ENCODE data around the gene AQP6. TPM values are rescaled to one million over a fixed set of nuclear protein-coding genes. Genes with fewer than 3 reads are reported as not detected.

AQP6 gene
- total and polyA plus RNA-seq, 10 of the 15 experiments (the other 5 are each of a cell fraction or from before 2014, with no cell fraction given), result not detected

- H3K4me3 ChIP-seq, result no peak overlapping the region
- no peak for TF ChIP-seq EED (IDR thresholded peaks at IDR 0.05; ENCODE audit: low read depth)
- TF ChIP-seq NR2C2 (IDR thresholded peaks at IDR 0.05; ENCODE audit: borderline replicate concordance, control insufficient read depth, insufficient read length, low read depth), result no peak
- no peak for TF ChIP-seq ESRRA (IDR thresholded peaks at IDR 0.05; ENCODE audit: low read length)
- TF ChIP-seq ETV6 (conservative IDR thresholded peaks at IDR 0.05 in 1 of 2, IDR thresholded peaks at IDR 0.05 in 1 of 2; ENCODE audit: borderline replicate concordance in 1 of 2, low read depth in 1 of 2), result no peak
- TF ChIP-seq JUND (IDR thresholded peaks at IDR 0.05; ENCODE audit: low read depth, low read length), result no peak
- no peak for TF ChIP-seq PBX3 (IDR thresholded peaks at IDR 0.05; ENCODE audit: insufficient replicate concordance, low read depth, low read length)
- no peak for TF ChIP-seq NR2C1 (IDR thresholded peaks at IDR 0.05)
- no peak for TF ChIP-seq BMI1 (IDR thresholded peaks at IDR 0.05; ENCODE audit: borderline replicate concordance)
- no peak overlapping the region for H3K4me2 ChIP-seq (ENCODE audit: control insufficient read depth, insufficient read depth)
- BruUV-seq (replicated peaks), result no TSS peak
- H2AFZ ChIP-seq (ENCODE audit: control insufficient read depth, low read depth, low read length), result no peak overlapping the region
- no peaks in the 10 kb centered on the region for H3K27me3 ChIP-seq (replicated peaks in 1 of 2; ENCODE audit: control insufficient read depth in 2 of 2, insufficient read depth in 2 of 2, low read length in 1 of 2)
- H3K9ac ChIP-seq (ENCODE audit: control insufficient read depth, insufficient read depth, low read length), result no peak overlapping the region
- FAIRE-seq, result no peak
- no peaks in the 10 kb centered on the region for H3K9me3 ChIP-seq (replicated peaks; ENCODE audit: control insufficient read depth, insufficient read depth, low read length)
- in situ Hi-C loops (cut with MboI), result no loop called here
- H3K4me1 ChIP-seq (ENCODE audit: control insufficient read depth, insufficient read depth, low read length), result no peaks in the 10 kb centered on the region
- CTCF ChIA-PET, result interaction anchor here (1.2 to 1.4 kb wide), 2 partner anchors 56 to 73 kb away, joined by 3 read pairs; no protein-coding TSS in a partner anchor
- no peak overlapping the region for H3K27ac ChIP-seq (ENCODE audit: control insufficient read depth, insufficient read depth)
- no peak for ATAC-seq
- RAD21 ChIA-PET (ENCODE audit: unreplicated experiment), result interaction anchor here (0.6 kb wide), 1 partner anchor 533 kb away, joined by 3 read pairs; no protein-coding TSS in a partner anchor
- POLR2A ChIA-PET, result no interaction called here
- intact Hi-C loops (cut with micrococcal nuclease; ENCODE audit: unreplicated experiment), result no loop called here
- H4K20me1 ChIP-seq (ENCODE audit: control insufficient read depth, insufficient read depth), result no peaks in the 10 kb centered on the region
- DNase-seq (ENCODE audit: low read depth, low spot score), result no peak
- H3K79me2 ChIP-seq (ENCODE audit: control insufficient read depth, insufficient read depth, low read length), result no peaks in the 10 kb centered on the region
- SMC1A ChIA-PET (ENCODE audit: uncharacterized antibody, unreplicated experiment), result no interaction called here
- H3K36me3 ChIP-seq (ENCODE audit: control insufficient read depth in 2 of 2, insufficient read depth in 2 of 2, low read length in 1 of 2), result no peaks in the 10 kb centered on the region
Measured at GRCh38 chr12:49939307-49939706, 33.4 kb upstream of the AQP6 start.
